HG03575 (cell line): Measurements from ENCODE around the gene PTPRK.

Experiments
- ATAC-seq: cut with Tn5 transposase; IDR thresholded peaks from one replicate; pipeline ENCODE4 v1.9.1; 2021; ENCODE audit not compliant: unreplicated experiment, insufficient number of reproducible peaks, low FRiP score; ENCODE audit errors: extremely low read depth

The PTPRK gene

DNA sequence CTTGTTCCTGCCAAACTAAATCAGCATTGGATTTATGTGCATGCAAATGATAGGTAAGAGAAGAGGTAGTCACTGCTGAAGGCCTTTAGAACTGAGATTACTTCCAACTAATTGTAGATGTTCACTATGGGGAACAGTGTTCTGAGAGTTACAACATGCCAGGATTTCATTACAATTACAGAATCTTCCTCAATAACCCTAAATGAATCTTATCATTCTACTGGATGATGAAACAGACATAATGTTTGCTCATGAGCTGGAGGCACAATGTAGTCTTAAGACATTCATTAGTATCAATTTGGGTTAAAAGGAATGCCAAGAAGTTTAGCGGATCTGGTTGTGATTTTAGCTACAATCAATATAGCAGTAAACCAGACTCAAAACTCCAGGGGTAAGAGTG lies 370.6 kb downstream of the PTPRK start:
- no peak for ATAC-seq

DNA sequence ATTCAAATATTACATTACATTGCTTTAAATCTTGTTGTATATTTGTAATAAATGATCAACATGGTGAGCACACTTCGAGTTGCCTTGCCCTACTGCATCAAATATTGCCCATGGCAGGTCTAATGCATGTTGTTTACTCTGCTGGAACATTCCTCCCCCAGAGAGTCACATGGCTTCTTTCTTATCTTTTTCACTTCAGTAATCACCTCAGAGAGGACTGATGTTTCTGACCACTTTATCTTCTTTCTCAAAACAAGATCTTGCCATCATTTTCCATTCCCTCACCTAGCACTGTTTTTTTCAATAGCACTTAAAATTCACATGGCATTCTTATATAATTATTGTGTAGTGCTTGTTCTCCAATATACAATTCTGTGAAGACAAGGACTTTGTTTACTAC lies 376.1 kb downstream of the PTPRK start:
- ATAC-seq, result no peak

DNA sequence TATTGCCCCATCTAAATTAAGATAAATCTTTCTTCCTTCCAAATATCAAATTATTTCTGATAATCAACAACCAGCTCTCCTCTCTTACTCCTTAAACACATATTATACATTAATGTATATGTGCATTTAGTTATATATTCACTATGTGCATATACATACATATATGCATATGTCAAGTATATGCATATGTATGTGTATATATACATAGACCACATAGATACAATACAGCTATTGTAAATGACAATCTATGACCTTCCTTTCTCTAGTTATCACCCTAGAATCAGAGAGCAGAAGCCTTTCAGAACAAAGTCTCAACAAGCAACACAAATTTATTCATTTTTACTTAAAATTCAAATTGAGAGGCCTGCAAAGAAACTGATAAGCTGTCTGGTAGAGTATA lies 378.5 kb downstream of the PTPRK start:
- ATAC-seq, result no peak

DNA sequence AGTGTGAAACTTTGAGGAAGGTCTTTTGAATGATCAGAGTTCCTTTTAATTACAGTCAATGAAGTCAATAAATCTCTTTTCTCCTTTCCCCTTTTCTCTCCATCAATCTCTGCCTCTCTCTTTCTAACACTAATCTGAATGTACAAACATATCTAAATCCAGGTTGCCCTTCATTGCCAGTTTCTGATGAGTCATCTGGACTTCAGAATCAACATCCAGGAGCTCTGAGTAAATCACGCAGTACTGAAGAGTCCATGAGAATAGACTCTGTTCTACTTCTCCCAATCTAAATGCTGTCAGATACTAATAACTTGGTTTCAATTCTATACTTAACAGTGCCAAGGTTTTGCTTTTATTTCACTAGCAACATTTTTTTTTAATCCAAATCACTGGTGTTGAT lies 380.9 kb downstream of the PTPRK start:
- ATAC-seq, result no peak

DNA sequence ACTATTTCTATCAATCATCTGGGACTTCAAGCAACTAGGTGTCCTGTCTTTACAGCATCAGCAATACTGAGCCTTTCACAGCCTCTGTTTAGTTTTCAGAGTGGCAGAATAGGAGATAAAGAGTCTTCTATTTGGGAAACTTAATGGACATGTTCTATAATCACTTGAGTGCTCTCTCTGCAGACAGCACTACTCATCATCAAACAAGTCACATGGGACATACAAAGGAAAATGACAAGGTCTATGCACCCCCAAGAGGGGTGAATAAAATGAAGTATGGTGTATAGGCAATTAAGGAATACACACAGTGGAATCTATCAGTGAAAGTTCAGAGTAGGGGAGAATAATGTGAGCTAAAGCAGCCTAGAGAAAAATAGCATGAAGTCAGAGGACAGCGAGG lies 381.7 kb downstream of the PTPRK start:
- no peak for ATAC-seq

DNA sequence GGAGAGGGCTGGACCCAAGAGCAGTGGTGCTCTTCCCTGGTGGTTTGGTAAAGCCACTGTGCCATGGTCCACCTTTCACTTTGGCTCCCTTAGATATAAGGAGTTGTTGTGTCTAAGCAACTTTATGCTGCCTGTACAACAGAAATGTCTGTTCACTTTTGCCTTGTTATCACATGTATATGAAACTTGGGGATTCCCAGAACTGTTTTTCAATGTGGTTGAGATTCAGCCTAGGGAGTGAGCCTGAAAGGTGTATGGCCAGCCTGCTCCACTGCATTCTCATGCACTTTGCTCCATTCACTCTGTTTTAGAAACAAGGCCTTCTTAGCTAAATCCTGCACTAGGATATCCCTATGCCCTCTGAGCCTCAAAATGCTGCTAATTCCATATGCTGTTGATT lies 385.1 kb downstream of the PTPRK start:
- ATAC-seq, result no peak

DNA sequence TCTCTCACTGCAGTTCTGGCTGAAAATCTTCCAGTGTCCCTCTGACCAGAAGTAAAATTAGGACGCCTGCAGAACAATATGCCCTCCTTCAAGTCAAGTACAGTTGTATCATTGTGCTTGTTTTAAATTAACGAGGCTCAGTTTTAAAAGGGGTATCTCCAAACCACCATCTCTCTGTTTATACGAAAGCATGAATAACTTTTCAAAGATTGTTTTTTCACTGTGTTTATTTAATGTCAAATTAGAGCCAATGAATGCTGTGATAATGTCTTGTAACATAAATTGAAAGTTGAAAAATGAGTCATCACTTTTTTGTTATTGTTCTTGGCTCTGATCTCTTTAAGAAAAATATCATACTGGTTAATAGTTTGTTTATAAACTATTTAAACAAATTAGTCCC lies 388.8 kb downstream of the PTPRK start:
- ATAC-seq, result no peak

DNA sequence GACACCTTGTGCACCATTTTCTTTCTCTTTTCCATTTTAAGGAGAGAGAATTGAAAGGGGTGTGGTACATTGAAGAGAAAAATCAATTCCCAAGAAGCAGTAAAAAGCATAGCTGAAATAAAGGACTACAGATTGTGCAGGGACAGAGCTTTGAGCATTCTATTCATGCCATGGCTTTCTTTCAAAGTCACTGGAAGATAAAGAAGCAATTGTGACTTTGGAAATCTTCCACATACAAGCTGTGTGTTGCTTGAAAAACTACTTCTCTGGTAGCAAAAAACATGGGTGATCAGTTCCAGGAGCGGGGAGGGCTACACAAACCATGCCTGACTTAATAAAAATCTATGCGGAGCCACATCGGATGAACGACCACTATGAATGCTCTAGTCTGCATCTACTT lies 389.4 kb downstream of the PTPRK start:
- no peak for ATAC-seq

DNA sequence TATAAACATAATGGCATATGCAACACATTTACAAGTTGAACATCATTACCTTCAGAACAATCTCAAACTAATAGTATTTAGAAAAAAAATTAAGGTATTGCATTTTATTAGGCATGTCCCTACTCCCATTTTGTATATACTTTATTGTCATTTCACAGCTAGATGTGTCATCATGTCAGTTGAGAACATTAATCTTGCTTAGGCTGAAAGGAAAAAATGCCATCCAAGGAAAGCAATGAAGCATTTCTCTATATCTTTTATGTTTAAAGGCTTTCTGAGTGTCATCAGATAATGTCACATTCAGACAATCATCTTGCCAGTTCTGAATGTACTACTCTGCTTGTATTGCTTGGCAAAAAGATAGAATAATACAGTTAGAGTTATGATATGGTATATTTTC lies 390.7 kb downstream of the PTPRK start:
- no peak for ATAC-seq

DNA sequence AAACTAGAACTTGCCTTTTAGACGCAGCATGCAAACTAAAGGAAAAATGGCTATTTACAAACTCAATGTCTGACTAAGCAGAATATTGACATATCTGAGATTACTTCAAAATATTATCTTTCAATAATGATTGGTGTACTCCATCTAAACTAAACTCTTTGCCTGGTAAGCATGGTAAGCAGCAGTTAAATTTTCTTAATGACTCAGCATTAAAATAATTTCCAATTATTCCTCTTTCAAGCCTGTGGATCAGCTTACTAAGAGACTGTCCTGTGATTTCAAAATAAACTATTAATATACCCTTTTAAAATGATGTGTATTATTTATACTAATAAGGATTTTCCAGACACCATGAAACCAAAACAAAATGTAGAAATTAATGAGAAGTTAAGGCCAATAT lies 392.7 kb downstream of the PTPRK start:
- no peak for ATAC-seq

DNA sequence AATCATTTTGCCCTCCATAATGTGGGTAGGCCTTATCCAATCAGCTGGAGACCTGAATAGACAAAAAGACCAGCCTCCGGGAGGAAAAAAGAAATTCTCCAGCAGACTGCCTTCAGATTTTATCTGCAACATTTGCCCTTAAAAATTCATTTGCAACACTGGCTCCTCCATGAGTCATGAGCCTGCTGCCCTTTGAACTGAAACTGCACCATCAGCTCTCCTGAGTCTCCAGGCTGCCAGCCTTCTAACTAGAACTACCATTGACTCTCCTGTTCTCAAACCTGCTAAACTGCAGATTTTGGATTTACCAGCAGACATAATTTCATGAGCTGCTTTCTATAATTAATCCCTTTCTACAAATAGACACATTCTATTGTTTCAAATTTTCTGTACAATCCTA lies 395.7 kb downstream of the PTPRK start:
- ATAC-seq, result no peak

DNA sequence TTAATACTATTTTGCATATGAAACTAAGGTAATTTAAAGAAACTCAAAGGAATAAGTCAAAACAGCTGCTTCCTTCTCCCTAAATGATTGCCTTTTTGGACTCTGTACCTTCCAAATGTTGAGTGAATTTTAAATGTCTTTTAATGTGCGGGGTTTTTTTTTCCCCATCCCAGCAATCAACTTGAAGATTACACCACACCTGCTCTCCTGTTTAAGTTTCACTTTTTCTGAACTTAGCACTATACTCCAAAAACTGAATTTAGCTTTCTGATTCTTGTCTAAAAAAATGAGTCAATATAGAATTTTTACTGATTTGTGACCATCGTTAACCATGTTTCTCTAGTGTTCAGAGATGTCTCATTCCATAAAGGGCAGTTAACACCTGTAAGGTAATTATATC lies 398.8 kb downstream of the PTPRK start:
- no peak for ATAC-seq

DNA sequence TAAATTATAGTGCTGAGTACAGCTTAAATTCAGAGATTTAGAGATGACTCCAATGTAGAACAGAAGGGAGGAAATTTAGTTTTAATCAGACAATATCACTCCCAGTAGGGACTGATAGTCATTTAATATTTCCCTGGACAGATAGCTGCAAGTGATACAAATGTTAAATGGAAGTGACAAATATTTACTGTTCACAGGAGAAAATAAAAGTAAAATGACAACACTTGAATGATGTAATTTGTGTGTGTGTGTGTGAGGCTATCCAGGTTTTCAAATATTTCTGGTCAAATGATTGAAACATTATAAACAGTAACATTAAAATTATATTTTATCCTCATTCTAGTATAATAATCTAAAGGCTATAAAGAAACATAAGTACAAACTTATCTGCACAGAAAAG lies 399.2 kb downstream of the PTPRK start:
- no peak for ATAC-seq

DNA sequence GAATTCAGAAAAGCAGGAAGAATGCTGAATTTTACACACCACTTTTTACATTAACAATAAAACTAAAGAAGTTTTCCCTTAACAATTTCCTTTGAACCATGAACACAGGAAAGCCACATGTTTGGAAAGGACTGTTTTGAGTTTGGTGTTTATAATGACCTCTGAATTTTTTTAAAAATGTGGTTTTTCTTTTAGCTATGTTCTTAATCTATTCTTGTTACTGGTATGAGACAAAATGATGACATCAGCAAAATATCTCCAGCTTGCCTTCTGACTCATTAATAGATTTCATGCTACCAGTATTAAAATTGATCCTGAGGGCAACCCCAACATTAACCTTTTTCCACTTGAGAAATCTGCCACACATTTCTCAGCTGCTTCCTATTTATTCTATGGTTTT lies 402.0 kb downstream of the PTPRK start:
- no peak for ATAC-seq

DNA sequence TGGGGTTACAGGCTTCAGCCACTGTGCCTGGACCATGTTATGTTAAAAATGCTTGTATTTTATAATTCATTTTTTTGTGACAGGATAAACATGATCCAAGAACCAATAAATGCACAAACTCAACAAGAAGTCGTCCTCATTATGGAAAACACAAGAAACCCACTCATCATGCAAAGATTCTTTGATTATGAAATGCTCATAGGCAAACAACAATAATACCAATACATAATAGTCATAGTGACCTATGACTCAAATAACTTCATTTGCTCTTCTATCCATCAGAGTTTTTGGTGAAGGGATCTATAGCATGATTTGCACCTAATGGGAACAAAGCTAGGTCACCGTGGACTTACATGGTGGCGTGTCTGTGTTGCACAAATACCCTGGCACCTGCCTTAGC lies 402.5 kb downstream of the PTPRK start:
- no peak for ATAC-seq

DNA sequence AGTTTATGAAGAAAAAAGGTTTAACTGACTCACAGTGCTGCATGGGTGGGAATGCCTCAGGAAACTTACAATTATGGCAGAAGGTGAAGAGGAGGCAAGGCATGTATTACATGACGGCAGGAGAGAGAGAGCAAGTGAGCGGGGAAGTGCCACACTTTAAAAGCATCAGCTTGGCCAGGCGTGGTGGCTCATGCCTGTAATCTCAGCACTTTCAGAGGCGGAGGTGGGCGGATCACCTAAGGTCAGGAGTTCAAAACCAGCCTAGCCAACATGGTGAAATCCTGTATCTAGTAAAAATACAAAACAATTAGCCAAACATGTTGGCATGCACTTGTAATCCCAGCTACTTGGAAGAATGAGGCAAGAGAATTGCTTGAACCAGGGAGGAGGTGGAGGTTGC lies 406.2 kb downstream of the PTPRK start:
- ATAC-seq, result no peak

DNA sequence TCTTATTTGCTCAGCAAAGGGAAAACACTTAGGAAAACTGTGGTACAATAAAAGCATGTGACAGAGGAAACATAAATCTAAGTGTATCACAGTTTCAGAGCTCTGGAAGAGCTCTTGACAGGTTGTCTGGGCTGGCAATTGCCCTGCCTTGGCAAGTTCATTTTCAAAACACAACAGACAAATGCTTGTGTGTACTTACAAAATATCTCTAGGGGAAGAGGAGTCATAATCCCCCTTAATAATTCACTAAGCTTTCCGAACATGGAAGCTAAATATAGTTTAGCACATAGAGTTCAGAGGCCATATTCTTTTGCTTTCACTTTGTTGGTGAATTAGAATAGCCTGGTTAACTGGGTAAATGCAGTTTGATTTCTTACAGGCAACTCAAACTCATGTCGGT lies 407.9 kb downstream of the PTPRK start:
- ATAC-seq, result no peak

DNA sequence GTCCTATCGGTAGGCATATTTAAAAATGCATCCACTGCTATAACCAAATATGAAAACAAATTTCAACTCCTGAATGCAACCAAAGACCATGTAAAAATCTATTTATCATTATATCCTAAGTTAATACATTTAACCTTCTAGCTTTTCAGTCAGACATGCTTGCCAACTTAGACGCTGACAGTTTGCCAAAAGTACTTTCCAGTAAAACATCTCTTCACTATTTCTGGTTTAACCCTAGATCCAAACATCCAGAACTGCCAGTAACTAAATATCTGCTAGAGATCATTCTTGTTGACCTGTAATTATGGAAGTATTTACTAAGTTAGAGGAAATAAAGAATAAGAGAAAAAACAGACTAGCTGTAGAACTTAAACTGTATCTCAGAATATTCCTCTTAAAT lies 409.3 kb downstream of the PTPRK start:
- no peak for ATAC-seq

DNA sequence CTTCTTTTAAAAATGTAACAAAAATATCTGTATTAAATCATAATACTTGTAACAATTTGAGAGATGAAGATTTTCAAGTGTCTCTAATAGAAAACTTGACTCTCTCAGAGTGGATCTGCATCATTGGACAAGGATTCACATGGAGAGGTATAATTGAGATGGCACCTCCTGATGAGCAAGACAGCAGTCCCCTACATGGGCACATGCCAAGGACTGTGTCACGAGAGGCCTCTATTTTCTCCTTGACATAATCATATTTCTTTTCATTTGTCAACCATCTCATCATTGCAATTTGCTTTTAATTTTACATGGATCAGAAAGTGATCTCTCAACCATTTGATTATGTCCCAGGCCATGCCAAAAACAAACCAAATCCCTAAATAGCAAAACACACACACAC lies 412.7 kb downstream of the PTPRK start:
- ATAC-seq, result no peak

DNA sequence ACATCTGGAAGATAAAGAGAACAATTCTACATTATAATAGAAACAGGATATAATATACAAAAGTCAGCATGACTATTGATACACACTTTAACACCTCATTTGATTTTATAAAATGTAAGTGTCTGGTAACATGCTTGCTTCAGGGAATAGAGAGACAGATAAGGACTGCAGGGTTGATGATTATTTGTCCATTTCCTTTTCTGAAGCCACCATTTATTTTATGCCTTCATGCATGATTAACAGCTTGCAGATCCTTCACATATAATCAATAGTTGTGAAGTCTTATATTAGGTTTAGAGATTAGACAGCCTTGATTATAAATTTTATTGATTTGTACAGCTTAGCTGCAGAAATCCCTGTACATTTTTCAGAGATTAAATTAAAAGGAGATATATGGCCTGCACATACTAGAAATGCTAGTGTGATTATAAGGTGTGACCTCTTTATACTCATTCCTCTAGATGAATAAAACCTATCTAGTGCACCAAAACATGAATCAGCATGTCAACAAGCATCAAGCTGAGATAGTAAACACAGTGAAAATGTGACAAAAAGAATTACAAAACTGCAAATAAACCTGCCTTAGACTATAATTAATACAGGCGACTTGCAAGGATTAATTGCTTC lies 420.7 kb downstream of the PTPRK start:
- ATAC-seq, result no peak

DNA sequence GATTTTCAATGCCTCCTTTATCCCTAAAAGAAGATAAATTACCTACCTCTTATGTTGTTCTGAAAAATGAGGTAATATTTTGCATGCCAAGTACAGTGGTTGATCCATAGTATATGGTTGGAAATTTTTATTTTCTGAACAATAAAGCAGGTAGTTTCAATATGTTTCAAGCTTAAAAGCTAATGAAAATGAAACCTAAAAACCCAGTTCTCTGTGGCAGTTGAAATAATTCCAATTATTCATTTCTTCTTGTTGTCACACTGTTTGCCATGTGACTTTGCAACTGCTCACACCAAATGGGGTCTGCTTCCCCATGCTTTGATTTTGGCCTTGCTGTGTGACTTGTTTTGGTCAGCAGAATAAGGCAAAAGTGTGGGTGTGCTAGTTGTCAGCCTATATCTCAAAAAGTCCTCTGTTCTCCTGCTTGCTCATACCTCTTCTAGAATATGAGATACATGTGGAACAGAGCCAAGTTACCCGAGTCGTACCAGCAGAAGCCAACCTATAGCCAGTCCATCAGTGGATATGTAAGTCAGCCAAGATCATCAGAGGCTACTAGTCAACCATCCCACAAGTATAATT lies 422.3 kb downstream of the PTPRK start:
- ATAC-seq, result no peak
